ENCODE measurements around the gene USF1.
A peak's percentile ranks its signal among the peaks of the same experiment; 100 is the strongest.
"Not testable (repeated sequence)": the region's sequence is repeated elsewhere in the genome, so short reads cannot be mapped to it uniquely, and the experiment has no call there.

USF1 gene

GRCh38 chr1:161048949-161049722 lies 3.4 kb upstream of the USF1 start:
- no peak for DNase-seq

DNA sequence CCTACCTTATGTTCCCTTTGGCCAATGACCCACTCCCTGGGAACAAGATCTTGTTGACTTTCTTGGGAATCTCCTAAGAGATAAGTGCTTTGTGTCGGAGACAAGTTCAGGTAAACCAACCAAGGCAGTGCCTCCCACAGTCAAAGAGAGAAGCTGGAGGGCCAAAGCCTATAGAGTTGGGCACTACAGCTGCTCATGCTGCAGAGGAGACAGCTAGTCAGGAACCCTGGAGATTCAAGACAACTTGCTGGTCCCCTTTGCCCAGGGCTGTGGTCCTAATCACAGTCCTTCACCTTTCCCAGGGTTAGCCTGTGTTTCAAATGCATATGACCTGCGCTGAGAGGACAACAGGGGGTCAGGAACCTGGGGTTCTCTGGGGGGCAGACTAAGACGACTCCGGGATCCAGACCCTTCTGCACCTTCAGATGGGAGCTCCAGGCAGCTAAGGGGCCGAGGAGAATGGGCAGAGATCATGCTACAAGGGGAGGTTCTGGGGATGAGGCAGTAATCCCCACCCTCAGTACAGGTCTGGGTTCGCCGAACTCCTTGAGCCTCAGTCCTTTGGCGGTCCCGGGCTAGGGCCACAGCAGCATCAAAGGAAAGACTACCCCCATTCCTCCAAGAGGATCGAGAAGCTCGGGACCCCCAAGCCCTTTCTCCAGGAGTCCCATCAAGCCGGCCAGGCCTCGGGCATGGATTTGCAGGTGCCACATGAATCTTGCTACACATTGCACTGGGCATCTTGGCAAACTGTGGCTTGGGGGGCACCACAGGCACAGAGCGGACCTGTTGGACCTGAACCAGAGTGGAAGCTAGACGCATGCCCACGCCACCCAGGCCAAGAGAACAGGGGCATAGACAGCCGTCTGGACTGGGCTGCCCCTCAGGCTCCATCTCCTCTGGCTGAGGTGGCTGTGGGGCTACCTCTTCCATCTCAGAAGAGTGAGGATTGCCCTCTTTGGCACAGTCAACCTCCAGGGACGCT lies 2.0 kb upstream of the USF1 start:
- no peak for DNase-seq

DNA sequence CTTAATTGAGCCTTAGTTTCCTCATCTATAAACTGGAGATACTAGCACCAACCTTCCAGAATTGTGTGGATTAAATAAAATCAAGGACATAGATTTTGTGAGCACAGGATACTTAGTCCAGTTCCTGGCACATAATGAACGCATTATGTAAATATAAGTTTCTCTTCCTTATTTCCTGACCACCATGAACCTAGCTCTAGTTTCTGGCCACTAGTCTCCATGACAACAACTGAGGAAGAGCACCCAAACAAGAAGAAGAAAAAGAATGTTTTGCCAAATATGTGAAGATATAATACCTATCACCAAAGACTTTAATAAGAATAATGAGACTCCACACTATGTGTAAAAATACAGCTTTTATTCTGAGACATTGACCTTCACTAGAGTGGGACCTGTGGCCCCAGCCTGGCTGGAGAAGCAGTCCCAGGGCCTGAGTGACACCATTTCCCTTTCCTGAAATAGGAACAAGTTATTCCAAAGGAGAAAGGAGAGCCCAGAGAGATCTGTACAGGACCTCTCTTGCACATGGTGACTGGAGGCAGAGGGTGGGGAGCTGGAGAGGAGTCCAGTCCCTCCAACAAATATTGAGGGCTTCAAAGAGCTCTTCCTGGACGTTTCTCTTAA lies 940 bp upstream of the USF1 start:
- DNase-seq = no peak

GRCh38 chr1:161044908-161045735 lies 655 bp downstream of the USF1 start:
- DNase-seq = peak in 49 of 58 donors; percentile 14 to 80 (median 54)

DNA sequence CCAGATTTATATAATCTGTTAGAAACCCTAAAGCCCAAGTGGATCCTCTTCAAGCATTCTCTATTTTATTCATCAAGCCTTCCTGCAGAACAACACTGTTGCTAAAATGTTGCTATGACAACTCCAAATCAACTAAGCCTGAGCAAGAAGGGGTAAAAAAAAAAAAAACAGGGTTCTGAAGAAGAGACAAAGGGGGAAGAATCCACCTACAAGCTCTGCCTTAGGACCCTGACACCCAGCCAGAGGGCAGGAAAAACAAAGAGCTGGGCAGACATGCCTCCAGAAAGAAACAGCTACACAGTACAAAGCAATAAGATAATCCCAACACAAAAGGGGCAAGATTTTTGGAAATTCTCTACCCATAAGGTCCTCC lies 1.3 kb downstream of the USF1 start:
- no peak for DNase-seq

- no peak for DNase-seq
Measured at GRCh38 chr1:161039546-161039945, 6.2 kb downstream of the USF1 start.

- DNase-seq = no peak
Measured at GRCh38 chr1:161039154-161039545, 6.6 kb downstream of the USF1 start.

DNA sequence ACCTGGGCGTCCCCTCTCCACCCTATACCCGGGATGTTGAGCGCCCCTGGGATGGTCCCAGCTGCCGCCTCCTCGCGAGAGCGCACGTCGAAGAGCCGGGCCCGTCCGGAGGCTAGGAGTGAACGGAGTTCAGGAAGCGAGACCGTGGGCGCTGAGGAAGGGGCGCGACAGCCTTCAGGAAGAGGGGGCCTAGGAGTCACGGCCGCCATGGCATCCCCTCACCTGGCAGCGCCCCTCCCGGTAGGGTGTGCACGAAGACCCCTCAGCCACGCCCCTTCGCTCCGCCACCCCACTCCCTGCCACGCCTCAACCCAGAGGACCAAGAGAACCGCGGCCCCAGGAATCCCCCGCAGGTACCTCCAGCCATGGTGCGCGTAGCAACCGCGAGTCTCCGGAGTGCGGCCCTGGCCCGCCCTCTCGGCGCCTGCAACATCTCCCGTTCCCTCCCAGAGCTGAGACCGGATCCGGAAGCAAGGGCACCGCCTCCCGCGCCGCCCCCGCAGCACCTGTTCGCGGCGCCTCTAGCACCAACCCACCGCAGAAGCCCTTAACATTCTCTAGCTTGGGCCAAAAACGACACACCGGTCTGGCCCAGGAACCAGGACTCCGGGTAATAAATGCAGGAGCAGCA lies 7.1 kb downstream of the USF1 start, which contains the start of gene TSTD1:
Gene TSTD1 (minus strand): TSS at position 442 of the 631 bp plus-strand sequence. CDS start 75 bp downstream, at position 367.
- DNase-seq = peak in 38 of 58 donors; percentile 6 to 67 (median 33)

- peak in 2 of 58 donors; percentile 7 for DNase-seq
Measured at GRCh38 chr1:161037661-161038522, 7.9 kb downstream of the USF1 start.

GRCh38 chr1:161033751-161034150 lies 12.0 kb downstream of the USF1 start:
- no peak for DNase-seq

DNA sequence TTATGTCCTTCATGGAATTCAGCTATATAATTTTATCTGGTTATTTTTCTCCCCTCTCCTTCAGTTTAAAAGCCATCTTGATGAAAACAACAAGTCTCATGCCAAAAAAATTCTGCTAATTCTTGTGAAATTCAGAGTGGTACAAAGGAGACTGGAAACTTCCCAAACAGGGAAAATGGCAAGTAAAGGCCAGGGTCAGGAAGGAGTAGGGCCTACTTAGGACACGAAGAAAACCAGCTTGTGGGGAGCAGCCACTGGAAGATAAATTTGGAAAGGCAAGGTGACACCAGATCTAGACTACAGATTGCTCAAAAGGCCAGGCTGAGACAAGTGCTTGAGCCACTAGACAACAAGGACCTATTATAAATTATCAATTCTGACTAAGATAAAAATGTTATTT lies 13.4 kb downstream of the USF1 start:
- no peak for DNase-seq

- no peak for DNase-seq
Measured at GRCh38 chr1:161031874-161032273, 13.9 kb downstream of the USF1 start.

DNA sequence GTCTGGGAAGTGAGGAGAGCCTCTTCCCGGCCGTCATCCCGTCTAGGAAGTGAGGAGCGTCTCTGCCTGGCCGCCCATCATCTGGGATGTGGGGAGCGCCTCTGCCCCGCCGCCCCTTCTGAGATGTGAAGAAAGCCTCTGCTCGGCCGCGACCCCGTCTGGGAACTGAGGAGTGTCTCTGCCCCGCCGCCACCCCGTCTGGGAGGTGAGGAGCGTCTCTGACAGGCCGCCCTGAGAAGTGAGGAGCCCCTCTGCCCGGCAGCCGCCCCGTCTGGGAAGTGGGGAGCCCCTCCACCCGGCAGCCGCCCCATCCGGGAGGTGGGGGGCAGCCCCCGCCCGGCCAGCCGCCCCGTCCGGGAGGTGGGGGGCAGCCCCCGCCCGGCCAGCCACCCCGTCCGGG lies 16.3 kb downstream of the USF1 start:
- DNase-seq = not testable (repeated sequence)

GRCh38 chr1:161026954-161027353 lies 18.8 kb downstream of the USF1 start:
- DNase-seq = not testable (repeated sequence)

DNA sequence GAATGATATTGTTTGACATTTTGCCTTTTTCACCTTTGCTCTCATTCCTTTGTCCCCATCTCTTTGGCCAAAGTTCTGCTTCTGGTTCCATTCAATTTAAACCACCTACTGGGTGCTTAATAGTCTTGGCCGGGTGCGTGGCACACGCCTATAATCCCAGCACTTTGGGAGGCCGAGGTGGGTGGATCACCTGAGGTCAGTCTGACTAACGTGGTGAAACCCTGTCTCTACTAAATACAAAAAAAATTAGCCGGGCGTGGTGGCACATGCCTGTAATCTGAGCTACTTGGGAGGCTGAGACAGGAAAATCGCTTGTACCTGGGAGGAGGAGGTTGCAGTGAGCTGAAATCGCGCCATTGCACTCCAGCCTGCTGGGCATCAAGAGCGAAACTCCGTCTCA lies 23.3 kb downstream of the USF1 start:
- DNase-seq = not testable (repeated sequence)

- DNase-seq = no peak
Measured at GRCh38 chr1:161021970-161022353, 23.8 kb downstream of the USF1 start.

DNA sequence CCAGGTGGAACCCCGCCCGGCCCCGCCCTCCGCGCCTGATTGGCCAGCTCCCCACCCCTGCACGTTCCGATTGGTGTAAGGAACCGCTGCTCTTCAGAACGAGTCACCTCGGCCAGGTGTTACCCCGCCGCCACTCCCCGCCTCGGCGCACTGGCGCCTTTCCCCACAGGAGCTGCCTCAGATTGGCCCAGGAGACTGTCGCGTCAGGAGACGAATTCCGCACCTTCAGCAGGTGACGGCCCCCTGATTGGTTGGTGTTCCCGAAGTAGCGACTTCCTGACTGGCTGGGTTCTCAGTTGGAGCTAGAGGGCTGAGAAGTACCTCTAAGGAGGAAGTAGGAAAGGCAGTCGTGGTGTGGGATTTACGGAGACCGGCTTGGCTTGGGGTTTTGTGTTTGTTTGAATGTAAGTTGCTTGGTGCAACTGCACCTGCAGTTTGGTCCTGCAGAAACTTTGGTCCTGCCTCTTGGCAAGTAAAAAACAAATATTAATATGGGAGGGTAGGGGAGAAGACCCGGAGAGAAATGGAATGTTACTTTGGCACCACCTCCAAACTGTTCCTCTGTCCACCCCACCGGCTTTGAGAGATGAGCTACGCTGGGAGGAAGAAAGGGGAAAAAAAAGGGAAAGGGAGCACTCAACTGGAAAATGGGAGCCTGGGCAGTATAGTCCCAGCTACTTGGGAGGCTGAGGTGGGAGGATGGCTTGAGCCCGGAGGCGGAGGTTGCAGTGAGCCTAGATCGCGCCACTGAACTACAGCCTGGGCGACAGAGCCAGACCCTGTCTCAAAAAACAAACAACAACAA lies 24.4 kb downstream of the USF1 start:
- DNase-seq = peak in 51 of 58 donors; percentile 5 to 85 (median 41)

DNA sequence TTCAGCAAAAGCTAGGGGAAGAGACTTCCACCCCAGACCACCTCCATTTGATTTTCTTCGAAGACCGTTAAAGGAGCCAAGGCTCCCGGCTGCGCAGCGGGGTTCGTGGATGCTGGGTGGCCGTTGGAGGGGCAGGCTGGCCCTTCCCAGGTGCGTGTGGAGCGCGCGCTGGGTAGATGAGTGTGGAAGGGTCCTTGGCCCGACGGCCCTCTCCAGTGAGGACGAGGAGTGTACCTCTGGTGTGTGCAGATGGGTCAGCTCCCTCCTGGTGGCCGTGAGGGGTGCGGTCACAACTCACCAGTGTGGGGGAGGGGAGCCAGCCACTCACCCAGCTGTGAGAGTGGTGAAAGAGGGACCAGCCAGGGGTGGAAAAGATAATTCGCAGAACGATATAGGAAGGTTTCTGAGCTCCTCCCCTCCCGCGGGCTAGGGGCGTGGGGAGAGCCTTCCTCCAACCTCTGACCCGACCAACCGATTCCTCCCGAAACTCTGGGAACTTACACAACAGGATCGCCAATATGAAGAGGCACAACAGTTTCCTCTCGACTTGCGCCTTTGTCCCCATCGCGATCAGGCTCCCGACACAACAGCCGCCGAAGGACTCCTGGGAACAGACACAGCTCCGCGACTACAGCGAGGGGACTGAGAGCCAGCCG lies 25.1 kb downstream of the USF1 start, which contains the start of gene F11R:
Gene F11R (minus strand): TSS at position 644 of the 656 bp plus-strand sequence. CDS start 79 bp downstream, at position 565.
- DNase-seq = peak in 1 of 58 donors; percentile 29
